HCT116 (cell line): Measurements from ENCODE around the gene ZBTB17. TPM values are rescaled to one million over a fixed set of nuclear protein-coding genes. Genes with fewer than 3 reads are reported as not detected.

Source experiments
- ATAC-seq: fragments of 200-7000 bp; cut with Tn5 transposase; 2 replicates; pipeline ENCODE4 v1.9.1; 2020; ENCODE audit warnings: mild to moderate bottlenecking, moderate library complexity
- BruUV-seq: library from RNA; stranded (reverse); fragments of 400-500 nt; replicated peaks from 2 replicates; lab custom pipeline; 2021; lab: Mats Ljungman, UMichigan
- CTCF ChIA-PET: fragments of 300-600 bp; sonication (Branson Sonifier 250); formaldehyde crosslinking; loops from one replicate; lab custom pipeline; 2021; ENCODE audit warnings: antibody characterized with exemption; lab: Charles Lee
- POLR2A ChIA-PET: fragments of 300-600, 350-600 bp; sonication (Branson Sonifier 250); formaldehyde crosslinking; loops from one replicate; lab custom pipeline; 2021; ENCODE audit warnings: antibody characterized with exemption; lab: Charles Lee
- RAD21 ChIA-PET, 2 experiments: fragments of 300-600 bp; sonication (Branson Sonifier 250); formaldehyde crosslinking; loops; one replicate each; lab custom pipeline; 2023; ENCODE audit warnings: low total read pairs in 2 of 2; ENCODE audit not compliant: uncharacterized antibody in 2 of 2, unreplicated experiment in 2 of 2, low non-redundant PET in 1 of 2; lab: Charles Lee
- DNase-seq: peaks from one replicate; pipeline ENCODE4 v3.0.0-alpha.2; 2010; ENCODE audit warnings: low read depth, low spot score
- H2AFZ ChIP-seq: fragments of 200-600 bp; shearing (Covaris generic), sonication (generic); 2 replicates; pipeline ENCODE4 v1.6.1; 2017; ENCODE audit warnings: low read depth, mixed run types, mixed read lengths, antibody characterized with exemption, low read length; ENCODE audit not compliant: poor library complexity, severe bottlenecking
- H3K27ac ChIP-seq: 2 replicates; pipeline ENCODE4 v1.5.1; 2012; ENCODE audit warnings: low read depth, low read length
- H3K27me3 ChIP-seq: fragments of 200-600 bp; sonication (generic); 2 replicates; pipeline ENCODE4 v1.6.1; 2016; ENCODE audit warnings: mixed run types, low read length, mixed read lengths; ENCODE audit not compliant: insufficient read depth
- H3K36me3 ChIP-seq, 2 experiments: fragments of 200-500 bp in 1 of 2; fragments of 200-600 bp in 1 of 2; sonication (Bioruptor generic) in 1 of 2; sonication (generic) in 1 of 2; 2 replicates each; pipeline versions ENCODE4 v1.5.1 to v1.6.1; 2014 to 2016; ENCODE audit warnings: low read length in 2 of 2, inconsistent platforms in 1 of 2, mixed read lengths in 1 of 2, mixed run types in 1 of 2; ENCODE audit not compliant: insufficient read depth in 2 of 2, control insufficient read depth in 1 of 2
- H3K4me1 ChIP-seq, 2 experiments: fragments of 200-600 bp in 1 of 2; sonication (generic) in 1 of 2; 2 replicates each; pipeline versions ENCODE4 v1.5.1 to v1.6.1; 2012 to 2017; ENCODE audit warnings: low read length in 2 of 2, inconsistent platforms in 1 of 2, mild to moderate bottlenecking in 1 of 2, mixed read lengths in 1 of 2, mixed run types in 1 of 2, moderate library complexity in 1 of 2; ENCODE audit not compliant: insufficient read depth in 2 of 2, control insufficient read depth in 1 of 2
- H3K4me2 ChIP-seq: fragments of 200-600 bp; sonication (generic); 2 replicates; pipeline ENCODE4 v1.6.1; 2017; ENCODE audit warnings: mixed run types, low read length, mixed read lengths
- H3K4me3 ChIP-seq, 2 experiments: fragments of 200-600 bp in 1 of 2; sonication (generic) in 1 of 2; replicated peaks in 1 of 2; 2 replicates each; pipeline ENCODE4 v1.5.1; 2011 to 2016; ENCODE audit warnings: low read length in 2 of 2, control low read depth in 1 of 2, low read depth in 1 of 2, mild to moderate bottlenecking in 1 of 2, mixed read lengths in 1 of 2, mixed run types in 1 of 2
- H3K79me2 ChIP-seq: fragments of 200-600 bp; sonication (generic); 2 replicates; pipeline ENCODE4 v1.6.1; 2017; ENCODE audit warnings: mild to moderate bottlenecking, mixed run types, low read length, moderate library complexity, mixed read lengths; ENCODE audit not compliant: insufficient read depth
- H3K9ac ChIP-seq: fragments of 200-600 bp; sonication (generic); 2 replicates; pipeline ENCODE4 v1.6.1; 2016; ENCODE audit warnings: low read length, mixed read lengths
- H3K9me2 ChIP-seq: fragments of 200-600 bp; sonication (generic), shearing (Covaris generic); 2 replicates; pipeline ENCODE4 v1.6.1; 2017; ENCODE audit warnings: mixed run types, mild to moderate bottlenecking, moderate library complexity; ENCODE audit not compliant: insufficient read depth
- H3K9me3 ChIP-seq, 2 experiments: fragments of 200-500 bp in 1 of 2; fragments of 200-600 bp in 1 of 2; sonication (Bioruptor generic) in 1 of 2; sonication (generic) in 1 of 2; 2 replicates each; pipeline ENCODE4 v1.6.1; 2014 to 2017; ENCODE audit warnings: low read length in 2 of 2, mixed read lengths in 2 of 2, inconsistent platforms in 1 of 2, low read depth in 1 of 2, mild to moderate bottlenecking in 1 of 2, mixed run types in 1 of 2, moderate library complexity in 1 of 2; ENCODE audit not compliant: control insufficient read depth in 1 of 2, insufficient read depth in 1 of 2
- H4K20me1 ChIP-seq: fragments of 200-600 bp; sonication (generic), shearing (Covaris generic); 2 replicates; pipeline ENCODE4 v1.6.1; 2017; ENCODE audit warnings: mixed run types, mild to moderate bottlenecking, moderate library complexity; ENCODE audit not compliant: insufficient read depth
- CBX3 ChIP-seq: IDR thresholded peaks from 2 replicates; pipeline ENCODE4 v1.6.1; 2012; ENCODE audit warnings: low read depth
- CEBPB ChIP-seq: IDR thresholded peaks from 2 replicates; pipeline ENCODE4 v1.6.1; 2012; ENCODE audit warnings: low read depth
- FOSL1 ChIP-seq: IDR thresholded peaks from 2 replicates; pipeline ENCODE4 v1.6.1; 2012; ENCODE audit warnings: low read depth
- JUND ChIP-seq: IDR thresholded peaks from 2 replicates; pipeline ENCODE4 v1.6.1; 2012
- POLR2AphosphoS5 ChIP-seq: IDR thresholded peaks from 2 replicates; pipeline ENCODE4 v1.6.1; 2011; ENCODE audit warnings: mild to moderate bottlenecking, low read depth, low read length, moderate library complexity
- SIN3A ChIP-seq: IDR thresholded peaks from 2 replicates; pipeline ENCODE4 v1.6.1; 2012; ENCODE audit warnings: low read depth
- ZFX ChIP-seq: fragments of 450-650 bp; IDR thresholded peaks from 2 replicates; pipeline ENCODE4 v1.6.1; 2017
- intact Hi-C: fragments of 100-400 bp; cut with micrococcal nuclease; formaldehyde crosslinking; loops from 2 replicates; pipeline ENCODE4 v1.10.0; 2022
- total RNA-seq: library from RNA; stranded (reverse); gene quantifications from one replicate; pipeline ENCODE4 v1.2.1, GENCODE V29; 2021; ENCODE audit not compliant: unreplicated experiment

The ZBTB17 gene
- total RNA-seq, 1 experiment from 2014 or later: 31.6 TPM

DNA sequence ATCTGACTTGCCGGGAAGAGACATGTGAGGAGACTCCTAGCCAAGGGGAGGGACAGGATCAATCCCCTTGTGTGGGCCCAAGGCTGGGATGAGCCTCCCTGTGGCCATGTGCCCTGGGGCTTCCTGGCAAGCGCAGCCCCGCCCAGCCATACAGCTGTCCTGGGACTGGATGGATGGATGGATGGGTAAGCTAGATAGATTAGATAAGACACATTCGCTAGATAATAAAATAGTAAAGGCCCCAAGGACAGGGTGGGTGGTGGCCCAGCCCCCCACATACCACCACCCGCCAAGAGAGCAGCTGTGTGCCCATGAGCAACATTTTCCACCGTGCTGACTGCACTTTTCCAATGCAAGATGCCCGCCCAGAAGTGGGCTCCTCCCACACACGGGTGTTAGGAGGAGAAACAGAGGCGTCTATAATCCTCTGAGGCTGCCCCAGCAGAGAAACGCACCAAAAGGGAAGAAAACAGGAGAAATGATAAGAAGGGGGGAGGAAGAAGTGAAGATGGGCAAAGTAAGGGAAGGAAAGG lies 25.1 kb downstream of the ZBTB17 start:
- no peak overlapping the region for H2AFZ ChIP-seq
- H3K36me3 ChIP-seq: peaks cover 0 to 7% of the 10 kb centered on the region in 2 experiments; a peak in 1 of 4 replicates
- H3K4me1 ChIP-seq: peaks cover 33 to 61% of the 10 kb centered on the region in 2 experiments
- no peaks in the 10 kb centered on the region for H3K9me2 ChIP-seq
- H3K4me3 ChIP-seq: no peak overlapping the region
- ATAC-seq: no peak
- POLR2A ChIA-PET: no interaction called here
- H3K9me3 ChIP-seq: no peaks in the 10 kb centered on the region
- BruUV-seq: no TSS peak
- H3K79me2 ChIP-seq: peaks cover 38% of the 10 kb centered on the region; the same call in 1 of the 2 replicates
- intact Hi-C loops: no loop called here
- no peak for DNase-seq
- CTCF ChIA-PET: no interaction called here
- peak overlapping the region; percentile 58 for H3K4me2 ChIP-seq
- peak overlapping the region; percentile 41 for H3K9ac ChIP-seq
- RAD21 ChIA-PET: no interaction called here
- peak overlapping the region; percentile 0; the same call in 1 of the 2 replicates for H3K27ac ChIP-seq
- H4K20me1 ChIP-seq: no peaks in the 10 kb centered on the region
- TF ChIP-seq FOSL1: peak; percentile 68
- TF ChIP-seq JUND: peak; percentile 55; the same call in 1 of the 2 replicates
- no peak for TF ChIP-seq SIN3A
- no peak for TF ChIP-seq CBX3
- no peaks in the 10 kb centered on the region for H3K27me3 ChIP-seq

DNA sequence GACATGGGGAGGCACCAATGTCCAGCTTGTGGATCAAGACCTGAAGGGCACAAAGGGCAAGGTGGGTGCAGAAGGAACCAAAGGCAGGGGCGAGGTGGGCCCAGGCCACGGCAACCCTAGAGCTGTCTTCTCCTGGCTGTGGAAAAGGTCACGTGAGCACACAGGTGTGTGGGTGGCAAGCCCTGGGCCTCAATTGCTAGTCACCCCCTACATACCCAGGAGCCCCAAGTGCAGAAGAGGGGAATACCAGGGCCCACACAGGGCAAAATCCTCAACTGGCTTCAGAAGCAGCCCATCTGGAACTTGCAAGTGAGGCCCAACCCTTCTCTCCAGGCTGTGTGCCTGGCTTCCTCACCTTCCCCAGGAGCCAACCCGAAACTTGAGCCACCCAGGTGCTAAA lies 25.6 kb downstream of the ZBTB17 start:
- peak overlapping the region; percentile 41 for H3K9ac ChIP-seq
- no peaks in the 10 kb centered on the region for H3K9me3 ChIP-seq
- ATAC-seq: no peak
- H3K27me3 ChIP-seq: no peaks in the 10 kb centered on the region
- POLR2A ChIA-PET: no interaction called here
- H3K4me2 ChIP-seq: peak overlapping the region; percentile 58
- H4K20me1 ChIP-seq: no peaks in the 10 kb centered on the region
- peaks cover 33 to 60% of the 10 kb centered on the region in 2 experiments for H3K4me1 ChIP-seq
- H3K79me2 ChIP-seq: peaks cover 38% of the 10 kb centered on the region; the same call in 1 of the 2 replicates
- RAD21 ChIA-PET: no interaction called here
- TF ChIP-seq CEBPB (no peak), POLR2AphosphoS5 (no peak), ZFX (0 out of 2 replicates have a peak, but pooled peaks have one; percentile 5)
- H3K9me2 ChIP-seq: no peaks in the 10 kb centered on the region
- CTCF ChIA-PET: no interaction called here
- H2AFZ ChIP-seq: no peak overlapping the region
- BruUV-seq: no TSS peak
- H3K36me3 ChIP-seq: peaks cover 0 to 7% of the 10 kb centered on the region in 2 experiments; a peak in 1 of 4 replicates
- peak overlapping the region; percentile 11; the same call in 1 of the 2 replicates for H3K27ac ChIP-seq
- intact Hi-C loops: no loop called here
- no peak overlapping the region for H3K4me3 ChIP-seq
- no peak for DNase-seq
